ENCODE results near the gene EIF2B2.

Gene EIF2B2

GRCh38 chr14:74974364-74975058, 28.2 kb upstream of the EIF2B2 start:
- no peak for DNase-seq (ENCODE audit: low spot score)

GRCh38 chr14:74975059-74975810, 27.5 kb upstream of the EIF2B2 start:
- DNase-seq (ENCODE audit: low spot score) = no peak

GRCh38 chr14:74976264-74977113, 26.2 kb upstream of the EIF2B2 start:
- no peak for DNase-seq (ENCODE audit: low spot score)

- no peak for DNase-seq (ENCODE audit: low spot score)
Measured at GRCh38 chr14:74977164-74977900, 25.4 kb upstream of the EIF2B2 start.

GRCh38 chr14:74977901-74978385, 24.8 kb upstream of the EIF2B2 start:
- DNase-seq (ENCODE audit: low spot score) = no peak

GRCh38 chr14:74978416-74978947, 24.2 kb upstream of the EIF2B2 start:
- DNase-seq (ENCODE audit: low spot score) = no peak

- no peak for DNase-seq (ENCODE audit: low spot score)
Measured at GRCh38 chr14:74979029-74979428, 23.7 kb upstream of the EIF2B2 start.

GRCh38 chr14:74979442-74980397, 23.0 kb upstream of the EIF2B2 start:
- DNase-seq (ENCODE audit: low spot score) = no peak

GRCh38 chr14:74980398-74980730, 22.4 kb upstream of the EIF2B2 start:
- no peak for DNase-seq (ENCODE audit: low spot score)

GRCh38 chr14:74980731-74981461, 21.8 kb upstream of the EIF2B2 start:
- no peak for DNase-seq (ENCODE audit: low spot score)

GRCh38 chr14:74981462-74981782, 21.3 kb upstream of the EIF2B2 start:
- DNase-seq (ENCODE audit: low spot score) = no peak

- DNase-seq (ENCODE audit: low spot score) = no peak
Measured at GRCh38 chr14:74981833-74982232, 20.9 kb upstream of the EIF2B2 start.

- DNase-seq (ENCODE audit: low spot score) = no peak
Measured at GRCh38 chr14:74982661-74983060, 20.1 kb upstream of the EIF2B2 start.

- DNase-seq (ENCODE audit: low spot score) = no peak
Measured at GRCh38 chr14:74983343-74983742, 19.4 kb upstream of the EIF2B2 start.

- DNase-seq (ENCODE audit: low spot score) = no peak
Measured at GRCh38 chr14:74984236-74985027, 18.3 kb upstream of the EIF2B2 start.

GRCh38 chr14:74985028-74985310, 17.8 kb upstream of the EIF2B2 start:
- no peak for DNase-seq (ENCODE audit: low spot score)

- DNase-seq (ENCODE audit: low spot score) = no peak
Measured at GRCh38 chr14:74985806-74986205, 16.9 kb upstream of the EIF2B2 start.

- no peak for DNase-seq (ENCODE audit: low spot score)
Measured at GRCh38 chr14:74988131-74988530, 14.6 kb upstream of the EIF2B2 start.

- no peak for DNase-seq (ENCODE audit: low spot score)
Measured at GRCh38 chr14:74988993-74989392, 13.7 kb upstream of the EIF2B2 start.

All from Ammon's horn (tissue), 1 donor.